Upper lobe of right lung (tissue), 1 donor: ENCODE results near the gene FILIP1L. TPM values are rescaled to one million over a fixed set of nuclear protein-coding genes. Genes with fewer than 3 reads are reported as not detected.

Experiments
- ATAC-seq: fragments of 200-7000 bp; cut with Tn5 transposase; one replicate; pipeline ENCODE4 v1.9.1; 2020; ENCODE audit warnings: mild to moderate bottlenecking, moderate library complexity
- DNase-seq: peaks from one replicate; pipeline ENCODE4 v3.0.0-alpha.2; 2020
- H3K27ac ChIP-seq: fragments of 200-600 bp; one replicate; pipeline ENCODE4 v1.8.0; 2022
- H3K27me3 ChIP-seq: fragments of 200-600 bp; one replicate; pipeline ENCODE4 v1.8.0; 2022; ENCODE audit warnings: mild to moderate bottlenecking
- H3K36me3 ChIP-seq: fragments of 200-600 bp; one replicate; pipeline ENCODE4 v1.8.0; 2022
- H3K4me1 ChIP-seq: fragments of 200-600 bp; one replicate; pipeline ENCODE4 v1.8.0; 2022
- H3K4me3 ChIP-seq: fragments of 200-600 bp; one replicate; pipeline ENCODE4 v1.8.0; 2022; ENCODE audit warnings: mild to moderate bottlenecking
- H3K9me3 ChIP-seq: fragments of 200-600 bp; one replicate; pipeline ENCODE4 v1.8.0; 2022
- CTCF ChIP-seq: fragments of 200-600 bp; IDR thresholded peaks from one replicate; pipeline ENCODE4 v1.8.0; 2022; ENCODE audit warnings: antibody characterized with exemption
- intact Hi-C: fragments of 100-400 bp; cut with DNase I; formaldehyde crosslinking; loops from one replicate; pipeline ENCODE4 v1.11.0; 2022
- total RNA-seq: library from RNA; stranded (reverse); fragmentation: NEBNext Ultra II Directional; extraction: Animal tissue kit (Norgen Biotek cat#: 25700); gene quantifications from one replicate; pipeline ENCODE4 v1.2.1, GENCODE V29; 2021
- donor health status: DM: no; HTN: yes; CAD: no; lungs with severe emphysema.

FILIP1L gene
- total RNA-seq, 1 donor from 2014 or later: 43.2 TPM

GRCh38 chr3:99852851-99853250 lies 261.4 kb downstream of the FILIP1L start:
- H3K27ac ChIP-seq: no peak overlapping the region

GRCh38 chr3:99851955-99852354 lies 262.3 kb downstream of the FILIP1L start:
- no peak overlapping the region for H3K4me3 ChIP-seq
- TF ChIP-seq CTCF: no peak
- H3K9me3 ChIP-seq: no peaks in the 10 kb centered on the region
- H3K27ac ChIP-seq: no peak overlapping the region
- DNase-seq (no peak), ATAC-seq (no peak)
- intact Hi-C loops: no loop called here
- H3K27me3 ChIP-seq: no peaks in the 10 kb centered on the region
- H3K4me1 ChIP-seq: no peaks in the 10 kb centered on the region
- no peaks in the 10 kb centered on the region for H3K36me3 ChIP-seq

More at GRCh38 chr3:99852851-99853250, 261.4 kb downstream of the FILIP1L start:
- no peaks in the 10 kb centered on the region for H3K4me1 ChIP-seq
- no peak for ATAC-seq
- no peaks in the 10 kb centered on the region for H3K9me3 ChIP-seq
- no peak overlapping the region for H3K4me3 ChIP-seq
- no peak for DNase-seq
- no peak for TF ChIP-seq CTCF
- no peaks in the 10 kb centered on the region for H3K27me3 ChIP-seq
- intact Hi-C loops: no loop called here
- peaks cover under 1% of the 10 kb centered on the region for H3K36me3 ChIP-seq

GRCh38 chr3:99850608-99851007 lies 263.7 kb downstream of the FILIP1L start:
- H3K27ac ChIP-seq: no peak overlapping the region

GRCh38 chr3:99848433-99848832 lies 265.9 kb downstream of the FILIP1L start:
- TF ChIP-seq CTCF: no peak
- H3K27ac ChIP-seq: no peak overlapping the region
- no peak for DNase-seq
- no peaks in the 10 kb centered on the region for H3K9me3 ChIP-seq
- no peaks in the 10 kb centered on the region for H3K36me3 ChIP-seq
- H3K4me3 ChIP-seq: no peak overlapping the region
- H3K4me1 ChIP-seq: peaks cover 23% of the 10 kb centered on the region
- H3K27me3 ChIP-seq: no peaks in the 10 kb centered on the region
- intact Hi-C loops: loop anchor here (10.0 kb wide), 1 partner anchor 406 kb away; no protein-coding TSS in a partner anchor
- ATAC-seq: no peak

More at GRCh38 chr3:99850608-99851007, 263.7 kb downstream of the FILIP1L start:
- DNase-seq (no peak), ATAC-seq (peak; percentile 29)
- intact Hi-C loops: no loop called here
- no peak for TF ChIP-seq CTCF
- H3K27me3 ChIP-seq: no peaks in the 10 kb centered on the region
- no peaks in the 10 kb centered on the region for H3K36me3 ChIP-seq
- H3K4me3 ChIP-seq: no peak overlapping the region
- peaks cover 9% of the 10 kb centered on the region for H3K4me1 ChIP-seq
- no peaks in the 10 kb centered on the region for H3K9me3 ChIP-seq

- DNase-seq: no peak
- no peaks in the 10 kb centered on the region for H3K27me3 ChIP-seq
- ATAC-seq: peak; percentile 36
- H3K27ac ChIP-seq: peak overlapping the region; percentile 71
- no peak overlapping the region for H3K4me3 ChIP-seq
- no peaks in the 10 kb centered on the region for H3K9me3 ChIP-seq
- TF ChIP-seq CTCF: no peak
- no peaks in the 10 kb centered on the region for H3K36me3 ChIP-seq
- intact Hi-C loops: loop anchor here (10.0 kb wide), 1 partner anchor 408 kb away; no protein-coding TSS in a partner anchor
- peaks cover 27% of the 10 kb centered on the region for H3K4me1 ChIP-seq
Observed at GRCh38 chr3:99846477-99847160, 267.7 kb downstream of the FILIP1L start.
